Esophagus muscularis mucosa (tissue), 3 donors: Measurements from ENCODE around the gene GADD45A.

Experiments
- POLR2A ChIP-seq: fragments of 450-650 bp; IDR thresholded peaks from one replicate; pipeline ENCODE4 v1.6.1; 2017; ENCODE audit warnings: antibody characterized with exemption, moderate library complexity, mild to moderate bottlenecking, low read depth
- TF ChIP-seq, protein P1 (sequence below), 3 experiments: fragments of 200-600 bp in 2 of 3; fragments of 450-650 bp in 1 of 3; sonication (generic) in 2 of 3; IDR thresholded peaks; one replicate each; pipeline ENCODE4 v1.5.1; 2017 to 2019; ENCODE audit warnings: antibody characterized with exemption in 3 of 3, mild to moderate bottlenecking in 2 of 3, moderate library complexity in 1 of 3

DNA sequence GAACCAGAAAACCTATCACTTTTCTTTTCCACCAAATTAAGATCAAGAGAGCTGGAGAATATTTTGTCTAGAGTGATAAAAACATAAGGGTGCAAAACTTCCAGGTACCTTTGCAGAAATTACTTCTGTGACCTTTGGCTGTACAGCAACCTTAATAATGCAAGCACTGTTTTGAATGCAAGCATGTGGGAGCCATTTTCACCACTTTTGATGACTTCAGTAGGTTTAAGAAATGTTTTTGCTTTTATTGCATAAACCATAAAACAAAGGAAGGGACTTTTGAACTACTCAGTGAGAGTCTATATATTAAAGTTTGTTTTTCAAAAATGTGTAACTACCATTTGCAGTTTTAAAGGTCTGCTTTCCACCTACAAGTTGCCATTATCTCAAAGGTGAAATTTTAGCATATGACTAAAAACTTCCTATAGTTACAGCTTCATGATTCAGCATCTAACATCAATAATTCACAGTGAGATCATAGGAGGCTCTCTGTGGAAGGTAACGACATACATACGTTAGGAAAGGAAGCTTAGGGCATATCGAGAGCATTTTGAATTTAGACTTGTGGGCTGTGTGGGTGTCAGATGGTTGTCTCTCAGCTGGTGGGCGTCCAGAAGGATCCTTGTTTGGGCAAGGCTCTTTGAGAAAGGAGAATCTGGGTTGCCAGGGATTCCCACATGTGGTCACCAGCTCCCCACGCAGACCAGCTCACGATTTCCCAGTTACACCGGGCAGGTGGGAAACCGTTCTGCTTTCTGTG, 1.1 kb upstream of the GADD45A start:
- TF ChIP-seq POLR2A = no peak
- TF ChIP-seq, protein P1, sequence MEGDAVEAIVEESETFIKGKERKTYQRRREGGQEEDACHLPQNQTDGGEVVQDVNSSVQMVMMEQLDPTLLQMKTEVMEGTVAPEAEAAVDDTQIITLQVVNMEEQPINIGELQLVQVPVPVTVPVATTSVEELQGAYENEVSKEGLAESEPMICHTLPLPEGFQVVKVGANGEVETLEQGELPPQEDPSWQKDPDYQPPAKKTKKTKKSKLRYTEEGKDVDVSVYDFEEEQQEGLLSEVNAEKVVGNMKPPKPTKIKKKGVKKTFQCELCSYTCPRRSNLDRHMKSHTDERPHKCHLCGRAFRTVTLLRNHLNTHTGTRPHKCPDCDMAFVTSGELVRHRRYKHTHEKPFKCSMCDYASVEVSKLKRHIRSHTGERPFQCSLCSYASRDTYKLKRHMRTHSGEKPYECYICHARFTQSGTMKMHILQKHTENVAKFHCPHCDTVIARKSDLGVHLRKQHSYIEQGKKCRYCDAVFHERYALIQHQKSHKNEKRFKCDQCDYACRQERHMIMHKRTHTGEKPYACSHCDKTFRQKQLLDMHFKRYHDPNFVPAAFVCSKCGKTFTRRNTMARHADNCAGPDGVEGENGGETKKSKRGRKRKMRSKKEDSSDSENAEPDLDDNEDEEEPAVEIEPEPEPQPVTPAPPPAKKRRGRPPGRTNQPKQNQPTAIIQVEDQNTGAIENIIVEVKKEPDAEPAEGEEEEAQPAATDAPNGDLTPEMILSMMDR (IDR thresholded peaks at IDR 0.05) = no peak
